Neuronal stem cell (in vitro differentiated cells): ENCODE data around the gene ARMC8.

Experiments used
- DNase-seq: peaks from one replicate; pipeline ENCODE4 v3.0.0-alpha.2; 2013; ENCODE audit warnings: low spot score
- H2AFZ ChIP-seq: one replicate; pipeline ENCODE4 v1.6.1; 2013; ENCODE audit warnings: mild to moderate bottlenecking, low read length, inconsistent platforms
- H2AK5ac ChIP-seq: 2 replicates; pipeline ENCODE4 v1.6.1; 2013; ENCODE audit warnings: low read depth, mild to moderate bottlenecking, inconsistent platforms, low read length, moderate library complexity, mixed read lengths
- H2BK120ac ChIP-seq: 2 replicates; pipeline ENCODE4 v1.6.1; 2013; ENCODE audit warnings: low read depth, mild to moderate bottlenecking, inconsistent platforms, low read length, moderate library complexity, mixed read lengths
- H2BK12ac ChIP-seq: one replicate; pipeline ENCODE4 v1.6.1; 2013; ENCODE audit warnings: low read length, inconsistent platforms
- H2BK15ac ChIP-seq: 2 replicates; pipeline ENCODE4 v1.6.1; 2013; ENCODE audit warnings: mild to moderate bottlenecking, low read length, inconsistent platforms, mixed read lengths
- H2BK5ac ChIP-seq: one replicate; pipeline ENCODE4 v1.6.1; 2013; ENCODE audit warnings: inconsistent platforms, mild to moderate bottlenecking, low read length, moderate library complexity
- H3K14ac ChIP-seq: one replicate; pipeline ENCODE4 v1.6.1; 2013; ENCODE audit warnings: low read length, inconsistent platforms
- H3K18ac ChIP-seq: 2 replicates; pipeline ENCODE4 v1.6.1; 2013; ENCODE audit warnings: low read length, inconsistent platforms
- H3K23ac ChIP-seq: 2 replicates; pipeline ENCODE4 v1.6.1; 2013; ENCODE audit warnings: low read depth, mild to moderate bottlenecking, mixed read lengths, low read length, inconsistent platforms; ENCODE audit not compliant: poor library complexity
- H3K27ac ChIP-seq: replicated peaks from 3 replicates; pipeline ENCODE4 v1.5.1; 2013; ENCODE audit warnings: low read length, inconsistent platforms
- H3K27me3 ChIP-seq, 3 experiments: 2 replicates each; pipeline ENCODE4 v1.6.1; 2013; ENCODE audit warnings: low read length in 3 of 3, mild to moderate bottlenecking in 2 of 3, inconsistent platforms in 1 of 3, low read depth in 1 of 3, mixed read lengths in 1 of 3, moderate library complexity in 1 of 3; ENCODE audit not compliant: control insufficient read depth in 3 of 3, insufficient read depth in 3 of 3
- H3K36me3 ChIP-seq, 2 donors: replicated peaks in 1 of 2; 2 replicates each; pipeline ENCODE4 v1.6.1; 2013; ENCODE audit warnings: low read length in 2 of 2; ENCODE audit not compliant: control insufficient read depth in 2 of 2, insufficient read depth in 2 of 2
- H3K4ac ChIP-seq: 2 replicates; pipeline ENCODE4 v1.6.1; 2013; ENCODE audit warnings: inconsistent platforms, mild to moderate bottlenecking, low read length, moderate library complexity
- H3K4me1 ChIP-seq, 2 donors: 1 replicate in 1 of 2; 2 replicates in 1 of 2; pipeline ENCODE4 v1.6.1; 2013; ENCODE audit warnings: low read length in 2 of 2, low read depth in 1 of 2; ENCODE audit not compliant: control insufficient read depth in 2 of 2, insufficient read depth in 1 of 2
- H3K4me2 ChIP-seq: one replicate; pipeline ENCODE4 v1.6.1; 2013; ENCODE audit warnings: mild to moderate bottlenecking, low read length, inconsistent platforms; ENCODE audit not compliant: insufficient read depth, poor library complexity, severe bottlenecking
- H3K4me3 ChIP-seq, 2 donors: 2 replicates each; pipeline ENCODE4 v1.5.1; 2013; ENCODE audit warnings: low read length in 2 of 2, mild to moderate bottlenecking in 2 of 2, inconsistent platforms in 1 of 2, moderate library complexity in 1 of 2
- H3K79me1 ChIP-seq: one replicate; pipeline ENCODE4 v1.6.1; 2013; ENCODE audit warnings: low read depth, mild to moderate bottlenecking, inconsistent platforms, low read length, moderate library complexity
- H3K9ac ChIP-seq: one replicate; pipeline ENCODE4 v1.6.1; 2013; ENCODE audit warnings: mild to moderate bottlenecking, low read depth, low read length, inconsistent platforms; ENCODE audit not compliant: poor library complexity
- H3K9me3 ChIP-seq, 2 donors: replicated peaks in 1 of 2; 2 replicates each; pipeline versions ENCODE3 to v1.6.1; 2013; ENCODE audit warnings: low read length in 2 of 2, mild to moderate bottlenecking in 2 of 2, inconsistent platforms in 1 of 2, low read depth in 1 of 2, mixed read lengths in 1 of 2, moderate library complexity in 1 of 2; ENCODE audit not compliant: control insufficient read depth in 2 of 2, insufficient read depth in 1 of 2
- H4K8ac ChIP-seq: one replicate; pipeline ENCODE4 v1.6.1; 2013; ENCODE audit warnings: low read depth, mild to moderate bottlenecking, inconsistent platforms, low read length, moderate library complexity
- H4K91ac ChIP-seq: one replicate; pipeline ENCODE4 v1.6.1; 2013; ENCODE audit warnings: low read length, low read depth, mild to moderate bottlenecking, inconsistent platforms; ENCODE audit not compliant: poor library complexity
- WGBS, 2 donors: extraction: QIAGEN DNeasy Blood & Tissue Kit; methylation state at CpG; one replicate each; pipeline ENCODE4 v1.1.7; 2013; ENCODE audit warnings: missing lambda C conversion rate in 2 of 2, mixed read lengths in 1 of 2; ENCODE audit not compliant: insufficient read length in 2 of 2, insufficient replicate concordance in 1 of 2; ENCODE audit errors: extremely low coverage in 2 of 2; 5-methylcytosine and 5-hydroxymethylcytosine counted together

Gene ARMC8

DNA sequence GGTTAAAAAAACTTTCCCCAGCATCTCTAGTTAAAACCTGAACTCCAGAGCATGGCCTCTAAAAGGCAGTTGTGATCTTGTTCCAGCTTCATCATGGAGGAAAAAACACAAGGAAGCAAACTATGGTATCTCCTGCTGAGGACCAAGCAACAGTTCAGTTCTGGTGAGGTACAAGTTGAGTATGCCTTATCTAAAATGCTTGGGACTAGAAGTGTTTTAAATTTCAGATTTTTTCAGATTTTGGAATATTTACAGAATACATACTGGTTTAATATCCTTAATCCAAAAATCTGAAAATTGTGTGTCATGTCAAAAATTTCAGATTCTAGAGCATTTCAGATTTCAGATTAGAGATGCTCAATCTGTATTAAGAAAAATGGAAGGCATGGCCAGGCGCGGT lies 22.0 kb upstream of the ARMC8 start:
- Histone ChIP-seq H2AFZ (no peak overlapping the region), H3K4me1 (no peaks in the 10 kb centered on the region), H3K27me3 (no peaks in the 10 kb centered on the region), H4K91ac (no peak overlapping the region), H2AK5ac (no peak overlapping the region), H2BK15ac (no peak overlapping the region), H2BK120ac (no peak overlapping the region), H3K14ac (no peak overlapping the region), H2BK12ac (no peak overlapping the region), H3K18ac (no peak overlapping the region), H3K9ac (no peak overlapping the region), H3K79me1 (no peaks in the 10 kb centered on the region), H3K27ac (no peak overlapping the region), H3K4ac (no peak overlapping the region), H2BK5ac (no peak overlapping the region), H3K23ac (no peak overlapping the region), H3K4me2 (no peak overlapping the region), H3K36me3 (peaks cover 17 to 92% of the 10 kb centered on the region in 2 donors), H4K8ac (no peak overlapping the region), H3K9me3 (no peaks in the 10 kb centered on the region), H3K4me3 (no peak overlapping the region)
- no peak for DNase-seq
- WGBS, 2 donors, result no CpG with 5 or more reads among the region's 2 CpGs

DNA sequence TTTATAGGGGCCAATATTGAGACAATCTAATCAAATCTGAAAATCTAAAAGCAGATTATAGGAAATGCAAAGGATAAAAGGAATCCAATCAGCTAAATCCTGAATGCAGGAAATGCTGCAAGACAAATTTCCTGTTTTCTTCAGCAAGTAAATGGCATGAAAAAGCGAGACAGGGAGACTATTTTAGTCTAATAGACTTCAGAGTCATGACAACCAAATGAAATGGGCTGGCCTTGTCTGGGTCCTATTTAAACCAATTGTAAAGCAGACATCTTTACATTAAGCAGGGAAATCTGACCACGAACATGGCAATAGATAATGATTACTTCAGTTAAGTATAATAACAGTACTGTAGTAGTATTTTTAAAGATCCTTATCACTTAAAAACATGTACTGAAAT lies 14.5 kb upstream of the ARMC8 start:
- H3K4me2 ChIP-seq, result no peak overlapping the region
- H3K14ac ChIP-seq, result no peak overlapping the region
- H2BK5ac ChIP-seq, result no peak overlapping the region
- DNase-seq, result no peak
- no peaks in the 10 kb centered on the region for H3K27me3 ChIP-seq
- no CpG with 5 or more reads among the region's 2 CpGs for WGBS, 2 donors
- H3K9me3 ChIP-seq, result no peaks in the 10 kb centered on the region
- no peak overlapping the region for H2AK5ac ChIP-seq
- H3K18ac ChIP-seq, result no peak overlapping the region
- H3K36me3 ChIP-seq, result peaks cover 3 to 53% of the 10 kb centered on the region in 2 donors
- H3K23ac ChIP-seq, result no peak overlapping the region
- no peak overlapping the region for H4K91ac ChIP-seq
- H2BK12ac ChIP-seq, result no peak overlapping the region
- no peak overlapping the region for H2BK15ac ChIP-seq
- no peak overlapping the region for H3K9ac ChIP-seq
- H3K27ac ChIP-seq, result no peak overlapping the region
- H2BK120ac ChIP-seq, result no peak overlapping the region
- peaks cover 7% of the 10 kb centered on the region for H3K79me1 ChIP-seq
- H3K4me3 ChIP-seq, result no peak overlapping the region
- no peak overlapping the region for H2AFZ ChIP-seq
- H3K4ac ChIP-seq, result no peak overlapping the region
- no peak overlapping the region for H4K8ac ChIP-seq
- peaks cover 0 to 2% of the 10 kb centered on the region in 2 donors for H3K4me1 ChIP-seq

DNA sequence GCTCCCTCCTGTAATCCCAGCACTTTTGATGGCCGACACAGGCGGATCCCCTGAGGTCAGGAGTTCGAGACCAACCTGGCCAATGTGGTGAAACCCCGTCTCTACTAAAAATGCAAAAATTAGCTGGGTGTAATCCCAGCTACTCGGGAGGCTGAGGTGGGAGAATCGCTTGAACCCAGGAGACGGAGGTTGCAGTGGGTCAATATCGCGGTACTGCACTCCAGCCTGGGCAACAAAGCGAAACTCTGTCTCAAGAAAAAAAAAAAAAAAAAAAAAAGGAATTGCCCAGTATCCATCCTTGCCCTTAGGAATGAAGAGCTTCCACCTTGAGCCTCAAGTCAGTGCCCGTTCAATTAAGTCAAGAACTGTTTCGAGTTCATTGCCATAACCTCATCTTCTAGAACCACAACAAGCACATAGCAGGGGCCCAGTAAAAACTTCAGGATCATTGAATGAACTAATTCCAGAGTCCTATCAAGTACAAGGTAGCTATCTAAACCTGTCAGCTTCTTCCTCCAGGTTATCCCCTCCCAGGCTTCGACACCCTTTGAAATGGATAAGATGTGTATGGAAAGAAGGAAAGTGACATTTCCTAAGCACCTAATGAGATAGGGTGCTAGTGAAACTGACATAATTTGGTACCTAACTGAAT lies 13.2 kb upstream of the ARMC8 start:
- peak overlapping the region; percentile 68 for H3K4me2 ChIP-seq
- H4K91ac ChIP-seq, result no peak overlapping the region
- peak overlapping the region; percentile 99 for H2AFZ ChIP-seq
- H3K4me1 ChIP-seq, result peaks cover 0 to 2% of the 10 kb centered on the region in 2 donors
- no peak for DNase-seq
- no peak overlapping the region for H2BK12ac ChIP-seq
- H3K36me3 ChIP-seq, result peaks cover 3 to 46% of the 10 kb centered on the region in 2 donors
- no peak overlapping the region for H3K27ac ChIP-seq
- no peak overlapping the region for H3K4ac ChIP-seq
- H2AK5ac ChIP-seq, result no peak overlapping the region
- H3K4me3 ChIP-seq, result peak overlapping the region; percentile 85 to 98
- H2BK15ac ChIP-seq, result no peak overlapping the region
- no peak overlapping the region for H4K8ac ChIP-seq
- no peaks in the 10 kb centered on the region for H3K9me3 ChIP-seq
- peaks cover 7% of the 10 kb centered on the region for H3K79me1 ChIP-seq
- peak overlapping the region; percentile 75 for H2BK5ac ChIP-seq
- WGBS, 2 donors, result no CpG with 5 or more reads among the region's 13 CpGs
- H3K23ac ChIP-seq, result no peak overlapping the region
- no peak overlapping the region for H2BK120ac ChIP-seq
- H3K9ac ChIP-seq, result no peak overlapping the region
- no peak overlapping the region for H3K14ac ChIP-seq
- H3K27me3 ChIP-seq, result no peaks in the 10 kb centered on the region
- H3K18ac ChIP-seq, result no peak overlapping the region

DNA sequence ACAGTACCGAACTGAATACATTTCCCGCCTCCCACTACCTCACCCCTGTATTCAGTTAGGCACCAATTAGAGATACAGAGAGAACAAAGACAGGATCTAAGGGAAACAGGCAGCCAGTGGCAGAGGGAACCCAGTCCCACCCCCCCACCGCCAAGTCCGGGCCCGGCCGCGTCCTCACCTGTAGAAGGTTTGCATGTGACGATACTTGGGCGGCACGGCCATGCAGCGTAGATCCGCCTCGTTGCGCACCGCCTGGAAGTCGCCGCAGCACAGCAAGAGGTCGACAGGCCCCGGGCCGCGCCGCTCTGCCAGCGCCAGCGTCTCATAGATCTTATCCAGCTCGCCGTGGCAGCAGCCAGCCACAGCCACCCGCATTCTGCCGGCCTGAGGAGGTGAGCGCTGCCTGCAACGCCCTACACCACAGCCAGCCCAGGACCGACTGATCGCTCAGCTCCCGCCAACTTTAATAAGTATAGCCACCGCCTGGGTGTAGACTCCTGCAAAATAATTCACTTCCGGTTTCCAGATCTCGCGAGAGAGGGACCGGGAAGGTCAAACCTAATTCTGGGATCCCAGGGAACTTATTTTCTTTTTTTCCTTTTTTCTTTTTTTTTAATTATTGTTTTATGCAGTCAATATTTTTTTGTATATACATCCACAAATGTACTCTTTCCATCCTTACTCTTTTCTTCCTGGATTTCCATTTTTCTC lies 12.5 kb upstream of the ARMC8 start, which contains the start of gene DBR1:
TSS of gene DBR1 (minus strand) at position 501 of the 711 bp plus-strand sequence. CDS start at position 375, 126 bp downstream.
- peaks cover 0 to 4% (median 0%) of the 10 kb centered on the region in 3 experiments for H3K27me3 ChIP-seq
- peak within 1 kb of the TSS; percentile 10 for H3K4ac ChIP-seq
- H2BK15ac ChIP-seq, result peak within 1 kb of the TSS; percentile 89
- no peaks in the 10 kb centered on the region for H3K9me3 ChIP-seq
- H4K91ac ChIP-seq, result no peak within 1 kb of the TSS
- peak within 1 kb of the TSS; percentile 99 for H3K9ac ChIP-seq
- peak within 1 kb of the TSS; percentile 92 for H4K8ac ChIP-seq
- H2BK5ac ChIP-seq, result peak within 1 kb of the TSS; percentile 75
- H2BK12ac ChIP-seq, result no peak within 1 kb of the TSS
- peaks cover 0 to 2% of the 10 kb centered on the region in 2 donors for H3K4me1 ChIP-seq
- no peak within 1 kb of the TSS for H2AK5ac ChIP-seq
- H3K4me3 ChIP-seq, result peak within 1 kb of the TSS; percentile 85 to 98
- H2BK120ac ChIP-seq, result no peak within 1 kb of the TSS
- DNase-seq, result peak; percentile 51
- peak within 1 kb of the TSS; percentile 99 for H2AFZ ChIP-seq
- peak within 1 kb of the TSS; percentile 68 for H3K4me2 ChIP-seq
- H3K36me3 ChIP-seq, result peaks cover 0 to 39% of the 10 kb centered on the region in 2 donors
- peak within 1 kb of the TSS; percentile 100 for H3K14ac ChIP-seq
- WGBS, 2 donors, result no CpG with 5 or more reads among the region's 38 CpGs
- H3K79me1 ChIP-seq, result peaks cover 7% of the 10 kb centered on the region
- peak within 1 kb of the TSS; percentile 100 for H3K18ac ChIP-seq
- peak within 1 kb of the TSS; percentile 99 for H3K23ac ChIP-seq
- peak within 1 kb of the TSS; percentile 77 for H3K27ac ChIP-seq
